ENCODE results near the gene TAF1C.
A peak's percentile ranks its signal among the peaks of the same experiment; 100 is the strongest.
"Not testable (repeated sequence)": the region's sequence is repeated elsewhere in the genome, so short reads cannot be mapped to it uniquely, and the experiment has no call there.

TAF1C gene, protein sequence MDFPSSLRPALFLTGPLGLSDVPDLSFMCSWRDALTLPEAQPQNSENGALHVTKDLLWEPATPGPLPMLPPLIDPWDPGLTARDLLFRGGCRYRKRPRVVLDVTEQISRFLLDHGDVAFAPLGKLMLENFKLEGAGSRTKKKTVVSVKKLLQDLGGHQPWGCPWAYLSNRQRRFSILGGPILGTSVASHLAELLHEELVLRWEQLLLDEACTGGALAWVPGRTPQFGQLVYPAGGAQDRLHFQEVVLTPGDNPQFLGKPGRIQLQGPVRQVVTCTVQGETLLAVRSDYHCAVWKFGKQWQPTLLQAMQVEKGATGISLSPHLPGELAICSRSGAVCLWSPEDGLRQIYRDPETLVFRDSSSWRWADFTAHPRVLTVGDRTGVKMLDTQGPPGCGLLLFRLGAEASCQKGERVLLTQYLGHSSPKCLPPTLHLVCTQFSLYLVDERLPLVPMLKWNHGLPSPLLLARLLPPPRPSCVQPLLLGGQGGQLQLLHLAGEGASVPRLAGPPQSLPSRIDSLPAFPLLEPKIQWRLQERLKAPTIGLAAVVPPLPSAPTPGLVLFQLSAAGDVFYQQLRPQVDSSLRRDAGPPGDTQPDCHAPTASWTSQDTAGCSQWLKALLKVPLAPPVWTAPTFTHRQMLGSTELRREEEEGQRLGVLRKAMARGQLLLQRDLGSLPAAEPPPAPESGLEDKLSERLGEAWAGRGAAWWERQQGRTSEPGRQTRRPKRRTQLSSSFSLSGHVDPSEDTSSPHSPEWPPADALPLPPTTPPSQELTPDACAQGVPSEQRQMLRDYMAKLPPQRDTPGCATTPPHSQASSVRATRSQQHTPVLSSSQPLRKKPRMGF
- 75.9 to 87.5 (median 81.8) reads per million in 4 experiments for total RNA-seq

DNA sequence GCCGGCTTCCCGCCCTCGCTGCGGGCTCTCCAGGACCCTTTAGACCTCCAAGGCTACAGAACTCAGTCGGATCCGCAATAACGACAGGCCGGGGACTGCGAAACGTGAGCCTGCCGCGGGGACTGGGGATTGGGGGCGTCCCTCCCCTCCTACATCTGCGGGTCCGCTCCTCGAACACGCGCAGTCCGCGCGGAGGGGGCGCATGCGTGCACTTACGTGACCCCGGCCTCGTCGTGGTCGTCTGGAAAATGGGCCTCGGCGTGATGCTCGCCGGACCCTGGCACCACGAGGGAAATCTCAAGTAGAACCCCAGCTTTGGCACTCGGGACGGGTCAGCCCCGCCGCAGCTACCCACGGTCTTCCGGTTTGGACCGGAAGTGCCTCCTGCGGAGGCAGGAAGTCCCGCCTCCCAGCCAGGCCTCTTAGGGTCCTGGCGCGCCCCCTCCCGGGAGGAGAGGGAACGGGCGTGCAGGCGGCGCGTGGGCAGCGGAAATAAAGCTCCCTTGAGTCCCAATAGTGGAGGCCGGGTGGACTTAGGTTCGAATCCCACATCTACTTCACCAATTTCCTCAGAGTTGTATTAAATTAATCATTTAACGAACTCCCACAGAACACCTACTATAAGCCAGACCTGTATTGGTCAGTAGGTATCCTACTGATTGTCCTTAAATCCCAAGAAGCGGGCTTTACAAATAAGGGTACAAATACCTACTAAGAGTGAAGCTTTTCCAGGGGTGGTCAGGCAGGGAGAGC, at the start of gene TAF1C:
Gene TAF1C (minus strand): TSS at position 373 of the 753 bp plus-strand sequence. CDS start 2,069 bp downstream, outside the sequence.
- peak; percentile 84 for DNase-seq

DNA sequence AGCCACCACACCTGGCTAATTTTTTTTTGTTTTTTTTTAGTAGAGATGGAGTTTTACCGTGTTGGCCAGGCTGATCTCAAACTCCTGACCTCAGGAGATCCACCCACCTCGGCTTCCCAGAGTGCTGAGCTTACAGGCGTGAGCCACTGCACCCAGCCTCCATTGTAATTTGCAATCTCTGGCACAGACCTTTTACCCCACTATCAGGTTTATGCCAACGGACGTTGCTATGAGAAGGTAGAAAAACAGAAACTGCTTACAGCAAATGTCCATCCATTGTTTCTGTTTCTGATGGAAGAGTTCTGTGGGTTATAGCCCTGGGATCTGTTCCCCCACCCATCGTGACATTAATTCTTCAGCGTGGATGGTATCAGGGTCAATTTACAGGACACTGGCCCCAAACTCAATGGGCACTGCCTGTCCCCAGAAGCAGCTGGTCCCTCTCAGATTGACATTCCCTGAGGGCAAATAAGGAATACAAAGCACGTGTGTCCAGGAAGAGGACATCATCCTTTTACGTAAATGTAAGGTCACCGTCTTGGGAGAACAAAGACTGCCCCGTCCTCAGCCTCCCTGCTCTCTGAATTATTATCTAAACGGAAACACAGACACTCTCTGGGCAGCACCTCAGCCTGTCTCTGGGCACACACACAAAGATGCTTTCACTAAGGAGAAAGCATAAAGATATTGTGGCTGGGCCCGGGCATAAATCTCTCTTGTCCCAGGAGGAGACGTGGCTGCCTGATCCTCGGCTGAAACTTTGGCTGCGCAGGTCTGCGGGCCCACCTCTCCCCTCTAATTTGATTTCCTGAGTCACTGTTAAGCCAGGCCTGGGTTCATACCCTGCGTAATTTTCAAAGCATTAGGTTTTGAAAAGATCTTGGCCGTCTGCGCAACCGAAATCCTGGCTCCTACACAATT, 47.7 kb upstream of the TAF1C start:
- no peak for DNase-seq

DNA sequence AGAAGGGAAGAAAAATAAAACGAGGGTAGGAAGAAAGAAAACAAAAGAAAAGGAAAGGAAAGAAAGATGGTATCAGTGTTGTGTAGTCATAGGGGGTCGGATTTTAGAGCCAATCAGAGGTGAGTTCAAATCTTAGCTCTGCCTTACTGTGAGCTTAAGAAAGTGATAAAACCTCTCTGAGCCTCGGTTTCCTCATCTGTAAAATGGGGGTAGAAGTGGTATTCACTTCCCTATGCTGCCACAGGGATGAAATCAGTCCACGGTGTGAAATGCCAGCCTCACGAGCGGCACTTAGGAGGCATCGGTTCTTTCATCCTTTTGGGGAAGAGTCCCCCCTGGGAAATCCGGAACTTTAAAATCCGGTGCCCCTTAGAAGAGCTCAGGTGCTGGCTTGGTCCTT, 46.9 kb upstream of the TAF1C start:
- DNase-seq = no peak

DNA sequence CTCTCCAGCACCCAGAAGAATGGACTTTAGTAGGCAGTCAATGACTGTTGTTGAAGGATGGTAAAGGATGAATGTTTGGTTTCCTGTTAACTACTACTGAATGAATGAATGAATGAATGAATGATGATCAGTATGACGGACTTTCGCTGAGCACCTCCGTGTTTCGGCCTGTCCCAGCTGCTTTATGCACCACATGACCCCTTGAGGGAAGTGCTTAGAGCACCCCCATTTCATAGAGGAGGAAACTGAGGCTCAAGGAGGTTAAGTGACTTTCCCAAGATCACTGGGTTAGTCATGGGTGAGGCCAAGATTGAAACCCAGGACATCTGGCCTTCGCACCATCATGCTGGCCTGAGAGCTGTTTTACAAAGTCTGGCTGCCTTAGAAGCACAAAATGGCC, 46.1 kb upstream of the TAF1C start:
- no peak for DNase-seq

DNA sequence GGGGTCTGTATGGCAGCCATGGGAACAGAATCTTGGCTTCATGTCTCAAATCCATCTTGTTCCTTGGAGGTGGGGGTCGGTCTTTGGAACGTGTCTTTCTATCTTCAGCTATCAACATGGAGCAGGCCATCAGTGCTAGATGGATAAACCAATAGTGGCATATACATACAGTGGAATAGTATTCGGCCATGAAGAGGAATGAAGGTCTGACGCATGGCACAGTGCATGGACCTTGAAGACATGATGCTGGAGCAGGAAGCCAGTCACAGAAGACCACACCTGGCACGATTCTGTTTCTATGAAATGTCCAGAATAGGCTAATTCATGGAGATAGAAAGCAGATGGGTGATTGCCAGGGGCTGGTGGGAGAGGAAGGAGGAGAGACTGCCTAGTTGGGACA, 45.2 kb upstream of the TAF1C start:
- DNase-seq = no peak

DNA sequence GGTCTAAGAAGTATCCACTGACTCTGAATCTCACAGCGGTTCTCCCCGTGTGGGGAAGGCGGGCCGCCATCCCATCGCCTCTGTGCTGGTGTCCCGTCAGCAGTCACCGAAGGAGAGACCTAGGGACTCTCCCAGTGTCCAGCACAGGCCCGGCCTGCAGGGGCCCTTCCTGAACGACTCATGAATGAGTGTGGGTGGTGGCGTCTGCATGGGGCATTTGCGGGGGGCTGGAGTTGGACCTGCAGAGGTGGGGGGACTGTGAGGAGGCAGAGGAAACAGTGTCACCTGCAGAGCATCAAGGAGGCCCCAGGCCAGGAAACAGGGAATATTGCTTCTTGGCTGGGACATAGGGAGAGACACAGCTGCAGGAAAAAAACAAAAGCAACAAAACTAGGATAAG, 42.6 kb upstream of the TAF1C start:
- no peak for DNase-seq

DNA sequence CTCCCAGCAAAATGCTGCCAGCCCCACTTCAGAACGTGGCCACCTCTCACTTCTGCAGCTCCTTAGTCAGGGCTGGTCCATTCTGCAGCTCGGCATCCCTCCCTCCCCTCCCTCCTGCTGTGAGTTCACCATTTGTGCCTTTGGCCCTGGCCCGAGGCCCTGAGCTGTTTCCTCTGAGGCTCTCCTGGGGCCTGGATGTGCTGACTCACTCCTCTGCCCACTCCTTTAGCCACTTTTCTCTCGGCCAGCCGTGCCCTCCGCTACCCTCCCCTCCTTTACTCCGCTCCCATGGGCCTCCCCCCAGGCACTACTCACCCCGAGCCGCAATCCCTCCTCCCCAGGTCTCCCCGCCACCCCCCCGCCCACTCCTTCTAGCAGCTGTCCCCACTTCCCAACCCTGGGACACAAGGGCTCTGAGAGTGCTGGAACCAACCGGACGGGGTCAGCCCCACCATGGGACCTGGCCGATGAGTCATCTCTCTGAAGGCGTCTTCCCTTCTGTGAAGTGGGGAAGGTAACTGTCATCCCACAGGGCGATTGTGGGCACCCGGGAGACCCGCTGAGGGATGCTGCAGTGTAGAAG, 41.5 kb upstream of the TAF1C start:
- DNase-seq = no peak

DNA sequence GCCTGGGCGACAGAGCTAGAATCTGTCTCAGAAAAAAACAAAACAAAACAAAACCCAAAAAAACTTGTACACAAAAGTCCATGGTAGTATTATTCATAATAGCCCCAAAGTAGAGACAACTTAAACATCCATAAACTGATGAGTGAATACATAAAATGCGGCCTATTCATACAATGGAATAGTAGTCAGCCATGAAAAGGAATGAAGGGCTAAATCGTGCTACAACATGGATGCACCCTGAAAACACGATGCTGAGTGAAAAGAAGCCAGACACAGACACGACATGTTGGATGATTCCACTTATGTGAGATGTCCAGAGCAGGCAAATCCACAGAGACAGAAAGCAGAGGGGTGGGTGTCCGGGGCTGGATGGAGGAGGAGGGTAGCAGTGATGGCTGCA, 40.7 kb upstream of the TAF1C start:
- no peak for DNase-seq

DNA sequence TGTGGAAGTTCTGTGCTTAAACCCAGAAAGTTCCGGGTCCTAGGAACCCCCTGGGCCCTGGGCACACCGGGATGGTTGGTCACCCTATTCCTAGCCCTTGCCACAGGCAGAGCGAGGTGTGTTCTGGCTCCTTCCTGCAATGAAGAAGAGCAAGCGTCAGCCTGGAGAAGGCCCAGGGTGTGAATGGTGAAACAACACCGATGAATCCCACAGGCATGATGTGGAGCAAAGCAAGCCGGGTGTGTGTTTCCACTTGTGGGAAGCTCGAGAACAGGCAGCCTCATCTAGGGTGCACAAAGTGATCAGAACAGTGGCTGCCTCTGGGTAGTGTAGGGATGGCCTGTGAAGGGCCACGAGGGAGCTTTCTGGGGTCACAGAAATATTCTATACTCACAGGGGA, 39.2 kb upstream of the TAF1C start:
- no peak for DNase-seq

DNA sequence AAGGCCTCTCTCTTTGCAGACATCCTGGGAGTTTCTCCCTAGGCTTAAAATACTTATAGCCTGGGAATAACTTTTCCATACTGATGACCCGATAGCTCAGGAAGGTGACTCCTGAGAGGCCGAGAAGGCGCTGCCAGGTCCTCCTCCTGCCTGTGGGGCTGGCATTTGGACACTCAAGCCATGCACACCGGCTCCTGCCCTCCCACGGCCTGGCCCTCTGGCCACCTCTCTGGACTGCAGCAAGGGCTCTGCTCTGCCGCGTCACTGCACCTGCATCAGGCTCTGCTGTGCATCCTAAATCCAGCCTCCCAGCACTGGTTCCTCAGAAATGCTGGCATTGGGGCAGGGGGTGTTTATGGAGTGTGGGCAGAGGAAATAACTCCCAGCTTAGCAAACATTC, 38.7 kb upstream of the TAF1C start:
- no peak for DNase-seq

DNA sequence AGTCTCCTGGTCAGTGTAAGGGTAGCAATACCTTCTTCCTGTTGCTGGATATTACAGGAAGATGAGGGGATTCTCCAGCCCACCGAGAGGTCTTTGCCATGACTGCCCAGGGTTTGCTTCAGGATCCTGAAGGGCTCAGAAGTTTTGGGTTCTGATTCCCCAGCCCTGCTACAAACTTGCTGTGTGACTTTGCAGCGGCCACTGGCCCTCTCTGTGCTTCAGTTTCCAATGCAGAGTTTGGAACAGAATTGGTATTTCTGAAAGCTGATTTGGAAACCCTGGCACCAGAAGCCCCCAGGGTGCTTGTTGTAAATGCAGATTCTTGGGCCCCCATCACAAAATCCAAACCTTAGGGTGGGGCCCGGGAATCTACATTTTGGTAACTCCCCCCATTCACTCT, 38.3 kb upstream of the TAF1C start:
- no peak for DNase-seq

DNA sequence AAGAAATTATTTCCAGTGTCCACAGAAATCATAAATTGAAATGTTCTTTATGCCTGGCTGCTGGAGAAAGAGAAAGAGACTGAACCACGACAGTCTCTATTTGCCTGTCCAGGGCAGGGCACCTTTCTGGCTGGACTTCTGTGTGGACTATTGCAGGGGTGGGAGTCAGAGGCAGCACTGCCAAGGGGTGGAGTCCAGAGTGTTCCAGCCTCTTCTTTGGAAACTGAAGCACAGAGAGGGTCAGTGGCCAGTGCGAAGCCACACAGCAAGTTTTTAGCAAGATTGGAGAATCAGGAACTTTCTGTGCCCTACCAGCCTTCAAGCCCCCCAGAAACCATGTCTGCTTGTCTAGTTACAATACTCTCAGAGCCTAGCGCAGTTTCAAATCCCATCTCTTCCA, 37.7 kb upstream of the TAF1C start:
- DNase-seq = no peak

DNA sequence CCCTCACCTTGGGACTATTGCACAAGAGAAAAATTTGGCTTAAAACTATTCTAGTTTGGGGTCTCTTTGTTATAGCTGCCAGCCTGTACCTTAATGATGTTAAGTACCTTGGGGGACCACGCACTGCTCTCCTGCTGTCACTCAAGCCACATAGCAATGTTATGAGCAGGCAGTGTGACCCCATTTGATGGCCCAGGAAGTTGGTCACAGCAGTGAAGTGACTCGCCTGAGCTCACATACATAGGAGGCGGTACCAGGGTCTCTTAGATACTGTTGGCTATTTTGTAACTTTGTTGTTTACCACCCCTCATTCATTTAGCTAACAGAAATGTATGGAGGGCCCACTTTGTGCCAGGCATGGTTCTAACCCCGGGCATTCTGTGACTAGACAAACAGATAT, 36.6 kb upstream of the TAF1C start:
- no peak for DNase-seq

DNA sequence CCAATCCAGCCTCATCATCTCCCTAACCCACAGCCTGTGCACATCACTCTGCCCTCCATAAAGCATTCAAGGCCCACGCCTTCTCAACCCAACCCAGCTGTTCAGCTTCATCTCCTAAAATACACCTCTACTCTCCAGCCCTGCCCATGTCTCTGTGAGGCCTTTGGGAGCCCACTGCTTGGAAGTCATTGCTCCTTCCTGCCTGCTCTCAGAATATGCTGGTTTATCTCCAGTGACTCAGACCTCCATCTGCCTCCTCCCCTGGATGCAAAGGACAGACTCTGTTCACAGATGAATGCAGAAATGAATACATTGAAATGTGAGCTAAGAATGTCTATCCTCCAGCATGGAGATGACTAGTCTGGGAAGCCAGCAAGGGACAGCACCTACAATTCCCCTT, 34.0 kb upstream of the TAF1C start:
- no peak for DNase-seq

DNA sequence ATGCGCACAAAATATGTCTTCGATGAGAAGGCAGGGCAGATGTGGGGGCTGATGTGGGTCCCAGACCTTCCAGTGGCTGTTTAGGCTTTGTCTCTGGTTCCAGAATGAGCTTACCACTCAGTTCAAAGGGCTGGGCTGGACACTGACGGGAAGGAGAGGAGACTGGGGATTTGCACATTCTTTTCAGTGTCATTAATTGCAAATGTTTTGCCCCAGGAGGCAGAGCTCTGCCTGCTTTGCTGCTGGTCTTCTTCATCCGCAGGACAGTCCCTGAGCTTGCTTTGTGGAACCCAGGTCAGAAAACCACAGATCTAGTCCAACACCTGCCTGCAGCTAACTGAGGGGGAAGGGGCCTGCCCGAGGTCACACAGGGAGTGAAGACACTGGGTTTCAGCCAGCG, 32.1 kb upstream of the TAF1C start:
- no peak for DNase-seq

DNA sequence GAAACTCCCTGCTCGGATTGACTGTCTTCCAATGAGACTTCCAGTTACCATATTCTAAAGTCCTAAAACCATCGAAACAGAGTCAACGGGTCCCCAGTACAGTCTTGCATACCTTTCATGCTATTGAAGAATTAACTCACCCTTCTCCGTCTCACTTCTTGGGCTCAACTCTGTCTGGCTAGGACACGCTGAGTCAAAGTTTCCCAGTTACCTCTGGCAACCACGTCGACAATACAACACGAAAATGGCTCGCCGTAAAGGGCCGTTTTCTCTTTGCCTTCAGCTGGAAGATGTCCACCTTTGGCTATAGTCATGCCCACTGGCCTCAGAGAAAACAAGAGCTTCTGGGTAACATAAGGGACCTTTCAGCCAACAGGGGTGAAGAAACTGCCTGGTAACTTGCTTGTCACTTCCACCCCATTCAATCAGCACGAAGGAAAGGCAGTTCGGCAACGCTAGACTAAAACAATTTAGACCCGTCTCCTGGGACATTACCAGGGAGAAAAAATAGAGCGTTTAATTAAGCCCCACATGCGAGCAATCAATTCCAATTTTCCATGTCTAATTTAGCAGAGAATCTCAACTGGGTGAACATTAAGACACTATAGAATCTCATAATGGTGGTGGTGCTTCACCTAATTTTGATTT, 31.4 kb upstream of the TAF1C start:
- DNase-seq = no peak

DNA sequence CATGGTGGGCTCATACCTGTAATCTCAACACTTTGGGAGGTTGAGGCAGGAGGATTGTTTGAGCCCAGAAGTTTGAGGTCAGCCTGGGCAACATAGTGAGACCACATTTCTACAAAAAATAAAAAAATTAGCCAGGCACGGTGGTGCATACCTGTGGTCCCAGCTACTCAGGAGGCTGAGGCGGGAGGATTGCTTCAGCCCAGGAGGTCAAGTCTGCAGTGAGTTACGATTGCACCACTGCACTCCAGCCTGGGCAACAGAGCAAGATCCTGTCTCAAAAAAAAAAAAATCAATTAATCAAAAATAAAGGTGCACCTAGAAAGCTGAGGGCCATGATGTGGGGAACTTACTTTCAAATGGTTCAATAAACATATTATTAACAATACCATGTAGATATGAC, 29.3 kb upstream of the TAF1C start:
- DNase-seq = not testable (repeated sequence)

DNA sequence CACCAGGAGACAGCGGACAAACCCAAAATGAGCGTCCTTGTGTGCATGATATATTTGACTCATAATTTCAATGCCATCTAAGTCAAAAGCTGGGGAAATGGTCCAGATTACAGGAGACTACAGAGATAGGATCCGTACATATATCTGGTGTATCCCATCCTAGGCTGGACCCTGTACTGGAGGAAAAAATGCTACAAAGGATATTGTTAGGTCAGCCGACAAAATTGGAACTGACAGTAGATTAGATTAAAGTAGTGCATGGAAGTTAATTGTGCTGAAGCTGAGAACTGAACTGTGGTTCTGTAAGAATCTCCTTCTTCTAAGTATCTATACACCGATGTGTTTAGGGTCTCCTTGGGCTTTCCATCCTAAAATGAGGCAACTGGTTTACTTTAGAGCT, 28.7 kb upstream of the TAF1C start:
- no peak for DNase-seq

DNA sequence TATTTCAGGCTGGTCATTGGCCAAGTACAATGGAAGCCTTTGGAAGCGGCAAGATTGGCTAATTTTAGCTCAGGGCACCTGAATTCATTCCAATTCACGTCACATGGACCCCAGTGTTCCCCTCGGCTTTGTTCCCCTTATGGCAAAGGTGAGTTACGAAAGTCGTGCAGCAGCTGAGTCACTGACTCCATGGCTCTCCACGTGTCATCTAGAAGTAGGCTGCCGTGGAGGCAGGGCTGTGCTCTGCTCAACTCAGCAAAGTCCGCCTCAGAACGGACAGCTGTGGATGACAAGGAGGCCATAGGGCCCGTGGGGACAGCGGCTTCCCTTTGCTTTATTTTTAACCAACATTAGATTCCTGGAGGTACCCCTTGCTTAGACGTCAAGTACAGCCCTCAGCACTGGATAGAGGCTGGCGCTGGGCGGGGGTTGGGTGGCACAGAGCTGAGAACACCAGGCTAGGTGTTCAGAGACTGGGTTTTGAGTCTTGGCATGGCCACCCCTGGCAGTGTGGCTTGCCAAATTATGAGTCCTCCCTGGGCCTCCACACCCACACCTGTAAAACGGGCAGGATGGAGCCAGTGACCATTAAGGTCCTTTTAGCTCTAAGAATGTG, 27.7 kb upstream of the TAF1C start:
- DNase-seq = no peak

DNA sequence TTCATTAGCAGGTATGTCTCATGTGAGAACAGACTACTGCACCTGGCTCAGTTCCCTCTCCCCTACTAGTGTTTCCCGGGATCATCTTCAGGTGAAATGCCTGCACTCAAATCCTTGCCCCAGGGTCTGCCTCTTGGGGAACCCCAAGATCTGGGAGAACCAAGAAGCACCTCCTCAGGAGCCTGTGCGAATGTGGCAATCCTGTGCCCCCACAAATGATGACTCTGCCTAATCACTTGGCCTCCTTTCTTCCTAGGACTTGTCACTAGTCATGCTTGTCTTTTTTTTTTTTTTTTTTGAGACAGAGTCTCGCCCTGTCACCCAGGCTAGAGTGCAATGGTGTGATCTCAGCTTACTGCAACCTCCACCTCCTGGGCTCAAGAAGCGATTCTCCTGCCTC, 25.8 kb upstream of the TAF1C start:
- no peak for DNase-seq

DNA sequence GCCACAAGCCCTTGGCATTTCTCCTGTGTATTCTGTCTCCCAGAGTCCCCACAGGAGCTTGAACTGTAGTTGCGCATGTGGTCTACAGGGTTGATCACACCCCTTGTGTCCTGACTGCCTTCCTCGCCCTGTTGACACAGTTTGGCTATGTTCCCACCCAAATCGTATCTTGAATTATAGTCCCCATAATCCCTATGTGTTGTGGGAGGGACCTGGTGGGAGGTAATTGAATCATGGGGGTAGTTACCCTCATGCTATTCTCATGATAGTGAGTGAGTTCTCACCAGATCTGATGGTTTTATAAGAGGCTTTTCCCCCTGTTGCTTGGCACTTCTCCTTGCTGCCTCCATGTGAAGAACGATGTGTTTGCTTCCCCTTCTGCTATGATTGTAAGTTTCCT, 25.3 kb upstream of the TAF1C start:
- DNase-seq = no peak
